RWPE1 (cell line): ENCODE results near the gene PATJ.
"Not testable (repeated sequence)": the region's sequence is repeated elsewhere in the genome, so short reads cannot be mapped to it uniquely, and the experiment has no call there.

Source experiments
- CTCF ChIA-PET: fragments of 350-600 bp; sonication (Branson Sonifier 250); formaldehyde crosslinking; extraction: SDS; loops from one replicate; lab custom pipeline; 2021; lab: Yijun Ruan, JAX
- POLR2A ChIA-PET: fragments of 400-600 bp; formaldehyde crosslinking; extraction: SDS; loops from one replicate; lab custom pipeline; 2020; ENCODE audit warnings: antibody characterized with exemption; ENCODE audit not compliant: low non-redundant PET; lab: Yijun Ruan, JAX
- DNase-seq: peaks from one replicate; pipeline ENCODE4 v3.0.0; 2012; ENCODE audit warnings: low spot score
- H3K27ac ChIP-seq: fragments of 450-650 bp; 2 replicates; pipeline ENCODE4 v1.5.1; 2017
- TF ChIP-seq, protein P1 (sequence below): fragments of 450-650 bp; conservative IDR thresholded peaks from 2 replicates; pipeline ENCODE4 v1.5.1; 2017; ENCODE audit warnings: low read depth, mild to moderate bottlenecking

PATJ gene

GRCh38 chr1:61962631-61963030 lies 220.4 kb downstream of the PATJ start:
- H3K27ac ChIP-seq, result no peak overlapping the region
- POLR2A ChIA-PET, result no interaction called here
- CTCF ChIA-PET, result no interaction called here
- TF ChIP-seq, protein P1, sequence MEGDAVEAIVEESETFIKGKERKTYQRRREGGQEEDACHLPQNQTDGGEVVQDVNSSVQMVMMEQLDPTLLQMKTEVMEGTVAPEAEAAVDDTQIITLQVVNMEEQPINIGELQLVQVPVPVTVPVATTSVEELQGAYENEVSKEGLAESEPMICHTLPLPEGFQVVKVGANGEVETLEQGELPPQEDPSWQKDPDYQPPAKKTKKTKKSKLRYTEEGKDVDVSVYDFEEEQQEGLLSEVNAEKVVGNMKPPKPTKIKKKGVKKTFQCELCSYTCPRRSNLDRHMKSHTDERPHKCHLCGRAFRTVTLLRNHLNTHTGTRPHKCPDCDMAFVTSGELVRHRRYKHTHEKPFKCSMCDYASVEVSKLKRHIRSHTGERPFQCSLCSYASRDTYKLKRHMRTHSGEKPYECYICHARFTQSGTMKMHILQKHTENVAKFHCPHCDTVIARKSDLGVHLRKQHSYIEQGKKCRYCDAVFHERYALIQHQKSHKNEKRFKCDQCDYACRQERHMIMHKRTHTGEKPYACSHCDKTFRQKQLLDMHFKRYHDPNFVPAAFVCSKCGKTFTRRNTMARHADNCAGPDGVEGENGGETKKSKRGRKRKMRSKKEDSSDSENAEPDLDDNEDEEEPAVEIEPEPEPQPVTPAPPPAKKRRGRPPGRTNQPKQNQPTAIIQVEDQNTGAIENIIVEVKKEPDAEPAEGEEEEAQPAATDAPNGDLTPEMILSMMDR, result no peak
- no peak for DNase-seq

DNA sequence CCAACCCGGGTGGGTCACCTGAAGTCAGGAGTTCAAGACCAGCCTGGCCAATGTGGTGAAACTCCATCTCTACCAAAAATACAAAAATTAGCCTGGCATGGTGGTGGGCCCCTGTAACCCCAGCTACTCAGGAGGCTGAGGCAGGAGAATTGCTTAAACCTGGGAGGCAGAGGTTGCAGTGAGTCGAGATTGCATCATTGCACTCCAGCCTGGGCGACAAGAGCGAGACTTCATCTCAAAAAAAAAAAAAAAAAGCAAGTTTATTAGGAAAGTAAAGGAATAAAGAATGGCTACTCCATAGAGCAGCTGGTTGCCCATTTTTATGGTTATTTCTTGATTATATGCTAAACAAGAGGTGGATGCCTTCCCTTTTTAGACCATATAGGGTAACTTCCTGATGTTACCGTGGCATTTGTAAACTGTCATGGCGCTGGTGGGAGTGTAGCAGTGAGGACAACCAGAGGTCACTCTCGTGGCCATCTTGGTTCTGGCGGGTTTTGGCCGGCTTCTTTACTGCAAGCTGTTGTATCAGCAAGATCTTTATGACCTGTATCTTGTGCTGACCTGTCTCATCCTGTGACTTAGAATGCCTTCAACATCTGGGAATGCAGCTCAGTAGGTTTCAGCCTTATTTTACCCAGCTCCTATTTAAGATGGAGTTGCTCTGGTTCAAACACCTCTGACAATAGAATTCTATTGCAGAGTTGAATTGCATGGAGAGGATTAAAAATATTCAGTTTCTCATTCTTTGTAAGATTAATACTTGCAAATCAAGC lies 224.4 kb downstream of the PATJ start:
- DNase-seq, H3K27ac ChIP-seq, POLR2A ChIA-PET: not testable (repeated sequence)
- CTCF ChIA-PET, result interaction anchor here (0.7 kb wide), 1 partner anchor 36 kb away, joined by 3 read pairs; no protein-coding TSS in a partner anchor

- ChIA-PET POLR2A (no interaction called here), CTCF (interaction anchor here (0.7 kb wide), 1 partner anchor 570 kb away, joined by 3 read pairs; no protein-coding TSS in a partner anchor)
- TF ChIP-seq, protein P1, result no peak
- no peak for DNase-seq
- H3K27ac ChIP-seq, result no peak overlapping the region
These were observed 225.5 kb downstream of the PATJ start for GRCh38 chr1:61967750-61968149.

DNA sequence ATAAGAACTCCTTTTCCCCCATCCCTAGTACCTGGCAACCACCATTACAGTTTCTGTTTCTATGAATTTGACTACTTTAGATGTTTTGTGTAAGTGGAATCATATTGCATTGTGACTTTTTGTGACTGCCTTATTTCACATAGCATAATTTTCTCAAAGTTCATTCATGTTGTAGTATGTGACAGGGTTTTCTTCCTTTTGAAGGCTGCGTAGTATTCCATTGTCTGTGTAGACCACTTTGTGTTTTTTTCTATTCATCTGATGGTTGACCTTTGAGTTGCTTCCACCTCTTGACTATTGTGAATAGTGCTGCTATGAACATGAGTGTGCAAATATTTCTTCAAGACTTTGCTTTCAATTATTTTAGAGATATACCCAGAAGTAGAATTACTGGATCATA lies 226.6 kb downstream of the PATJ start:
- POLR2A ChIA-PET, result no interaction called here
- no peak for DNase-seq
- TF ChIP-seq, protein P1, result no peak
- CTCF ChIA-PET, result no interaction called here
- H3K27ac ChIP-seq, result no peak overlapping the region

GRCh38 chr1:61973100-61973837 lies 231.0 kb downstream of the PATJ start:
- H3K27ac ChIP-seq, result no peak overlapping the region
- ChIA-PET CTCF (no interaction called here), POLR2A (no interaction called here)
- no peak for DNase-seq
- TF ChIP-seq, protein P1, result no peak

DNA sequence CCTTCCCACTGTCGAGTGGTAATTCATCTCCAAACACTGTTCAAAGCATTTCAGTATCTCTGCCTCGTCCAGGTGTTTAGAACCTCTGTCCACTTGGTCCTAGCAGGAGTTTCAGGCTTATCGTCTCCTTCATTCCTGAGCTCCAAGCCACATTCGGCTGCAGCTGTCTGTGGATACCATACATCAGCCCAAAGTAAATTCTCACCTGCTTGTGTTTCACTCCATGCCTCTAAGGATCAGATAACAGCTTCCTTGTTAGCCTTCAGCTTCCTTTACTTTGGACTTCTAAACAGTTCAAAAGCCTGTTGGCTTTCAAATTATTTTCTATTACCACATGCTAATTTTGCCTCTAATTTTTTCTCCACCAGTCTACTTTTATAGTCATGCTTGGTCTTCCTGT lies 233.4 kb downstream of the PATJ start:
- no peak for DNase-seq
- ChIA-PET CTCF (no interaction called here), POLR2A (no interaction called here)
- no peak overlapping the region for H3K27ac ChIP-seq
- TF ChIP-seq, protein P1, result no peak

- ChIA-PET POLR2A (no interaction called here), CTCF (no interaction called here)
- TF ChIP-seq, protein P1, result no peak
- H3K27ac ChIP-seq, result no peak overlapping the region
- no peak for DNase-seq
These were observed 234.3 kb downstream of the PATJ start for GRCh38 chr1:61976566-61976965.
